GM12878 (cell line): ENCODE measurements around the gene TMTC1. TPM values are rescaled to one million over a fixed set of nuclear protein-coding genes. Genes with fewer than 3 reads are reported as not detected.

Experiments used
- BACH1 ChIP-seq: fragments of 450-650 bp; IDR thresholded peaks from 2 replicates; pipeline ENCODE4 v1.6.1; 2017; ENCODE audit warnings: mild to moderate bottlenecking, borderline replicate concordance
- BMI1 ChIP-seq: fragments of 450-650 bp; IDR thresholded peaks from 2 replicates; pipeline ENCODE4 v1.6.1; 2016; ENCODE audit warnings: mild to moderate bottlenecking, moderate library complexity, borderline replicate concordance
- CTCF ChIP-seq, 3 experiments: IDR thresholded peaks in 2 of 3; conservative IDR thresholded peaks in 1 of 3; 2 replicates each; pipeline ENCODE4 v1.5.1; 2011; ENCODE audit warnings: low read depth in 3 of 3, low read length in 3 of 3, mild to moderate bottlenecking in 3 of 3, control low read depth in 2 of 3, moderate library complexity in 2 of 3, inconsistent platforms in 1 of 3, mixed read lengths in 1 of 3; ENCODE audit not compliant: control insufficient read depth in 2 of 3, insufficient read depth in 1 of 3; ENCODE audit errors: extremely low read depth in 1 of 3
- EGR1 ChIP-seq, 2 experiments: IDR thresholded peaks; 1 replicate in 1 of 2; 2 replicates in 1 of 2; pipeline ENCODE4 v1.6.1; 2011 to 2012; ENCODE audit warnings: low read depth in 2 of 2, low read length in 2 of 2, borderline replicate concordance in 1 of 2, mild to moderate bottlenecking in 1 of 2, moderate library complexity in 1 of 2
- FOXK2 ChIP-seq: fragments of 450-650 bp; IDR thresholded peaks from 2 replicates; pipeline ENCODE4 v1.6.1; 2017; ENCODE audit warnings: mild to moderate bottlenecking, moderate library complexity
- IRF5 ChIP-seq: fragments of 450-650 bp; IDR thresholded peaks from 2 replicates; pipeline ENCODE4 v1.6.1; 2017; ENCODE audit warnings: borderline replicate concordance
- MTA3 ChIP-seq: IDR thresholded peaks from 2 replicates; pipeline ENCODE4 v1.6.1; 2012; ENCODE audit warnings: low read length, inconsistent platforms, borderline replicate concordance
- NKRF ChIP-seq: fragments of 450-650 bp; conservative IDR thresholded peaks from 2 replicates; pipeline ENCODE4 v1.6.1; 2017; ENCODE audit warnings: mild to moderate bottlenecking, moderate library complexity
- RAD21 ChIP-seq: IDR thresholded peaks from 2 replicates; pipeline ENCODE4 v1.6.1; 2011; ENCODE audit warnings: mild to moderate bottlenecking, low read depth, low read length, moderate library complexity; ENCODE audit not compliant: insufficient read depth
- RBBP5 ChIP-seq: fragments of 200-600 bp; sonication (generic); conservative IDR thresholded peaks from 2 replicates; pipeline ENCODE4 v1.6.1; 2016
- SKIL ChIP-seq: fragments of 450-650 bp; IDR thresholded peaks from 2 replicates; pipeline ENCODE4 v1.6.1; 2017; ENCODE audit warnings: mild to moderate bottlenecking, low read depth, inconsistent platforms; ENCODE audit not compliant: poor library complexity, severe bottlenecking
- SMC3 ChIP-seq: IDR thresholded peaks from 2 replicates; pipeline ENCODE4 v1.6.1; 2011; ENCODE audit warnings: low read length, improper control_type of control experiment, borderline replicate concordance
- ZBTB11 ChIP-seq: fragments of 450-650 bp; formaldehyde crosslinking; IDR thresholded peaks from 2 replicates; pipeline ENCODE4 v1.5.0; 2022; ENCODE audit warnings: mild to moderate bottlenecking, missing genetic modification characterization
- ZBTB33 ChIP-seq: fragments of 450-650 bp; IDR thresholded peaks from 2 replicates; pipeline ENCODE4 v1.6.1; 2017; ENCODE audit warnings: mild to moderate bottlenecking
- polyA plus RNA-seq, 11 experiments: library from polyadenylated mRNA; depleted of rRNA in 4 of 11; unstranded in 6 of 11; stranded (reverse) in 5 of 11; fragments of >200 nt; fragmentation: Nextera tagmentation in 4 of 11; fragmentation: Illumina TruSeq in 1 of 11; extraction: Ambion mirVana in 4 of 11; extraction: Trizol in 1 of 11; gene quantifications; 1 replicate in 1 of 11; 2 replicates in 10 of 11; pipeline versions ENCODE4 v1.2.1 to v1.2.3, GENCODE V29; 2011 to 2016; ENCODE audit warnings: inconsistent platforms in 2 of 11, missing spikeins in 2 of 11, low read depth in 1 of 11
- total RNA-seq, 4 experiments: library from RNA; depleted of rRNA in 3 of 4; stranded (reverse); fragments of >200 nt in 3 of 4; fragmentation: Illumina TruSeq in 1 of 4; extraction: Trizol in 1 of 4; gene quantifications; 2 replicates each; pipeline versions ENCODE4 v1.2.1 to v1.2.3, GENCODE V29; 2013 to 2021

TMTC1 gene
- total and polyA plus RNA-seq, 10 of the 15 experiments (the other 5 are each of a cell fraction or from before 2014, with no cell fraction given) = 0.10 to 20.9 (median 0.57) TPM

- no peak for TF ChIP-seq ZBTB33
- no peak for TF ChIP-seq ZBTB11 (CRISPR knock-in tag)
- no peak for TF ChIP-seq BMI1
- no peak for TF ChIP-seq FOXK2
- TF ChIP-seq NKRF = no peak
- TF ChIP-seq SMC3 = peak; percentile 90
- no peak for TF ChIP-seq RBBP5
- no peak for TF ChIP-seq BACH1
- no peak for TF ChIP-seq MTA3
- no peak for TF ChIP-seq IRF5
- no peak for TF ChIP-seq EGR1 (IDR thresholded peaks at IDR 0.05; ENCODE audit: borderline replicate concordance in 1 of 2, low read depth in 2 of 2, low read length in 2 of 2)
- peak; percentile 84 to 90 (median 87) for TF ChIP-seq CTCF (IDR thresholded peaks at IDR 0.05 in 2 of 3, conservative IDR thresholded peaks at IDR 0.05 in 1 of 3; ENCODE audit: control insufficient read depth in 2 of 3, extremely low read depth in 1 of 3, insufficient read depth in 1 of 3, low read depth in 3 of 3, low read length in 3 of 3)
- peak; percentile 79 for TF ChIP-seq RAD21
- TF ChIP-seq SKIL = peak; percentile 27
Observed at GRCh38 chr12:29552324-29552927, 231.3 kb downstream of the TMTC1 start (continued).
